DOHH2 (cell line): ENCODE data around the gene ORM1.

Source experiments
- CTCF ChIP-seq: fragments of 200-600 bp; sonication (generic); IDR thresholded peaks from one replicate; pipeline ENCODE4 v1.5.1; 2014; ENCODE audit warnings: antibody characterized with exemption, mild to moderate bottlenecking, low read depth, low read length; ENCODE audit not compliant: poor library complexity, severe bottlenecking
- EZH2phosphoT487 ChIP-seq: fragments of 200-600 bp; sonication (generic); IDR thresholded peaks from 2 replicates; pipeline ENCODE4 v1.6.1; 2017; ENCODE audit warnings: borderline replicate concordance, mild to moderate bottlenecking, antibody characterized with exemption, low read length, moderate library complexity, mixed read lengths

GRCh38 chr9:114296338-114296737, 26.6 kb upstream of the ORM1 start:
- TF ChIP-seq CTCF (no peak), EZH2phosphoT487 (no peak)
